COLO668 (cell line): ENCODE measurements around the gene E2F3.

Source experiments
- DNase-seq: peaks from one replicate; lab custom pipeline; 2025; ENCODE audit not compliant: unreplicated experiment; lab: John Stamatoyannopoulos, UW

Gene E2F3

DNA sequence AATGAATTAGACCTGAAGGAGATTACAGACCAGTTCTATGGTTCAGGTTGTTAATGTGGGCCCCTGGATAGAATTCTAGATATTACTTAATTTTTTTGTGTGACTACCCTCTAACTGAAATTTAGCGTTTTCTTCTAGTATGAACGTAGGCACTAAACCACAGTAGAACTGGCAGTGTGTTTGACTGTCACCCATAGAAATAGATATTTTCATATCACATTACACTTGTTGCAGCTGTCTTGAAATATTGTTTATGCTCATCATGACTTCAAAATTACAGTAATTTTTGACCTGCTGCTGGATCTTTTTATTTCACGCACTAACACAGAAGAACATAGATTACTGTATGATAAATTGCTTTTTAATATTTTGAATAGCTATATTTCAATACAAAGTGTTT lies 31.6 kb downstream of the E2F3 start:
- DNase-seq: no peak

DNA sequence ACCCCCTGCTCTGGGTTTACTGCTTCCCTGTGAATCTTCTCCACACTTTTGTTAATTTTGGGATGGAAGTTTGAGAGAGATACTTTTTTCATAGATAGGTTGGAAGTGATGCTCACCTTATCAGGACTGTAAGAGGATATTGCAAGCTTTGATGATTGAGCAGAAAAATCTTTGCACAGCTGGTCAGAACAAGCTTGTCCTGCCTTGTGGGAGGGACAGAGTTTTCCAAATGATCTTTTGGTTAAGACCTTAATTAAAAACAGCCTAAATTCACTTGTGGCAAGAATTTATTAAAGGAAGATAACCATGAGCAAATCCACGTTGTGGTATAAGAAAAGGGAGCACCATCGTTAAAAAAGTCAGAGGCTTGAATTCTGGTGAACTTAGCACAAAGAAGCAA lies 32.2 kb downstream of the E2F3 start:
- no peak for DNase-seq

DNA sequence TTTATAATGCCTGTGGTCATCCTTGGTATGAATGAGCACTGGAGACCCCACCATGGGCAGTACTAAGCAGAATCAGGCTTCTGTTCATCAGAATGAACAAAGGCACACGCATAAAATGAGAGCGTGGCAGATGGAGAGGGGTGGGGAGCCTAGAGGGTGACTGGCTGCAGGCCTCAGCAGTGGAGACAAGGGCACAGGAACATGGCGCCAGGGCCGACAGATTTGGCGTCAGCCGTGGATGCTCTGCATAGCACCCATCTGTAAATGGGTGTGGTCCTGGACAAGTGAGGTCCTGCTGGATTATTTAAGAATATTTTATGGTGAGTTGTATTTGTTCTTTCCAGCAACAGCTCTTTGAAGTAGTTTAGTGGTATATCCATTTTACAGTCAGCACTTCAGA lies 33.1 kb downstream of the E2F3 start:
- DNase-seq: no peak

DNA sequence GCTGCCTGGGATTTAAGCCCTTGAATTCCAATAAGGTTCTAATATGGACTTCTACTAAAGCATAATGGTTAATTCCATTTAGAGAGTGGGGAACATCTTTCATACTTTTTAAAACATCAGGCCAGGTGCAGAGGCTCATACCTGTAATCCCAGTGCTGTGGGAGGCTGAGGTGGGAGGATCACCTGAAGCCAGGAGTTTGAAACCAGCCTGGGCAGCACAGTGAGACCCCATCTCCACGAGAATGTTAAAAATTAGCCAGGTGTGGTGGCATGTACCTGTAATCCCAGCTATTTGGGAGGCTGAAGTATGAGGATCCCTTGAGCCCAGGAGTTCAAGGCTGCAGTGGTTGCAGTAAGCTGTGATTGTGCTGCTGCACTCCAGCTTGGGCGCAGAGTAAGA lies 35.0 kb downstream of the E2F3 start:
- no peak for DNase-seq

DNA sequence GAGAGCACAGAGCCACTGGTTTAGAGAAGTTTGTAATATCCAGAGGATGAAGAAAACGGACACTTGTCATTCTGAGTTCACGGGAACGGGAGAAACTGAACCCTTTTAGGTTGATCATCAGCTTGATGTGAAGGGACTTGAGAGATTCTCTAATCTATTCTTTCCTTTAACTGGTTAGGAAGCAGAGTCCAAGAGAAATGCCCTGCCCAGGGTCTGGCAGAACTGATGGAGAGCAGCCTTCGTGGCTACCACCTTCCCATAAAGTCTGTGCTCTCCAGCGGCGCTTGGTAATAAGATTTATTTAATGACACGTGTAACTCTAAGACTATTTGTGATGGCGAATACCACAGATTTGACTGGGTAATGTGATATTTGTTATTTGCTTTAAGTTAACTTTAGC lies 36.0 kb downstream of the E2F3 start:
- no peak for DNase-seq

DNA sequence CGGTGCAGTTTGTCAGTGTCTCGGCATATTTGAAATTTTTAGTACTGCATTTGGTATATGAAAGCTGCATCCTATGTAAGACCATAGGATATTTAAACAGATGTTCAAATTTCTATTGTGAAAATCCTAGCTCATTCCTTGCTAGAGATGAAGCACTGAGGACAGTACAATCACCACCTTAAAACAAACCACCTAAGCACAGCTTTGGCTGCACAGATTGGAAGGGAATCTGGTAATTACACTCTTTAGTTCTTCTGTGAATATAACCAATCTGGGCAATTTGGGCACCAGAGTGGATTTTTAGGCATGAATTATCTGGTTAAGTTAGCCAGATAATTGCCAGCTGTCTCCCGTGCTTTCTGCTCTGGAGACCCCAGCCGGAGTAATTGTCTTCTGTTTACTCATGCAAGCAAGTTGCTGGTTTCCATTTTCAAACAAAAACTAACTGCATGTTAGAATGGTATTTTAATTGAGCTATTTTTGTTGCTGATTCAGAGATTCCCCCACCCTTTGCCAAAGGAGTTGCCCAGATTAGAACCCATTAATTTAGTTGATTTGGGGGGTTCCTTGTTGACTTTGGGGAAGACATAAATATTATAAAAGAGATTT lies 36.9 kb downstream of the E2F3 start:
- DNase-seq: no peak

DNA sequence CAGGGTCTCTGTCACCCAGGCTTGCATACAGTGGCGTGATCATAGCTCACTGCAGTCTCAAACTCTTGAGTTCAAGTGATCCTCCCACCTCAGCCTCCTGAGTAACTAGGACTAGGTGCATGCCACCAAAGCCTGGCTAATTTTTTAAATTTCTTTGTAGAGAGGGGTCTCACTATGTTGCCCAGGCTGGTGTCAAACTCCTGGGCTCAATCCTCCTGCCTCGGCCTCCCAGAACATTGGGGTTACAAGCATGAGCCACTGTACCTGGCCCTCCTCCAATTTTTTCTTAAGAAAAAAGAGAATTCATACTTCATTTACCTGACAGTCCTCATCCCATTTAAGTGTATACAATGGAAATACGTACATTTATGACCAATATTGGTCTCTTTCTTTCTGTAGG lies 37.9 kb downstream of the E2F3 start:
- DNase-seq: no peak

DNA sequence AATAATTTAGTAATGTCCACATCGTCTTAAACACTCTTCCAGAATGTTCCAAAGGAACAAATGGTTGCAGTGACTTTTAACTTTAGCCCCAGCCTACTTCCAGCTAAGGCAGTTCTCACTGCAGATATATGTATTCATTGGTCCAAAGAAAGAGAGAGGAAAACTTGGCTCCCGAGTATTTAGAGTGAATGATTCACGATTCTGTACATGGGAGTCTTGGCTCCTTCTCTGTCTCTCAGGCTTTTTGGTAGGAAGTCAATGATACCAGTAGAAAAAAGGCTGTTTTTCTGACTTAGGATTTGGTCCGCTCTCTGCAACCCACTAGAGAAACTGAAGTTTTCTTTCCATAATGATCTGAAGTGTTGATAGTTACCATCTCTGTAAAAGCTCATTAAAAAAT lies 38.6 kb downstream of the E2F3 start:
- DNase-seq: no peak

DNA sequence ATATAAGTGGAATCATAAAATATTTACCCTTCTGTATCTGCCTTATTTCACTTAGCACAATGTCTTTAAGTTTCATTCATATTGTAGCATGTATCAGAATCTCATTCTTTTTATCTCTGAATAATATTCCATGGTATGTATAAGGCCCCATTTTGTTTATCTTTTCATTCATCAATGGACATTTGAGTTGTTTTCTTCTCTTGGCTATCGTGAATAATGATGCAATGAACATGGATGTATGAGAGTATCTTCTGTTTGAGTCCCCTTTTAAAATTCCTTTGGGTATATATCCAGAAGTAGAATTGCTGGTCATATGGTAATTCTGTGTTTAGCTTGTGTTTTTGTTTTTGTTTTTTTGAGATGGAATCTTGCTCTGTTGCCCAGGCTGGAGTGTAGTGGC lies 39.6 kb downstream of the E2F3 start:
- no peak for DNase-seq

DNA sequence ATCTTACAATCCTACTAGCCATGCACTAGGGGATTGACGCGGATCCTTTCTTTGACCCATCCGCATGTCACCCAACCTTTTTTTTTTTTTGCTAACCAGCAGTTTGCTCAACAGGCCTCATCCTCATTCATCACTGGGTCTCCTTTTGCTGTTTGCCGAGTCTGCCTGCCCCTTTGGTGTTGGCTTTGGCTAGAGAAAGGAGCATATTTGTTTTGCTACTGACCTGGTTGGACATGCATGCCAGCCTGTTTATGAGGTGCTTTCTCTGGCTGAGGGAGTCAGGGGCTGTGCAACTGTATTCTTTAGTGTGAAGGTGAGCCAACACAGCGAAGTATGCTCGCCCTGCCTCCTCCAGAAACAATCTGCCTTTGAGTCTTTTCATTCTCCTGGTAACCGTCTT lies 40.2 kb downstream of the E2F3 start:
- DNase-seq: no peak

DNA sequence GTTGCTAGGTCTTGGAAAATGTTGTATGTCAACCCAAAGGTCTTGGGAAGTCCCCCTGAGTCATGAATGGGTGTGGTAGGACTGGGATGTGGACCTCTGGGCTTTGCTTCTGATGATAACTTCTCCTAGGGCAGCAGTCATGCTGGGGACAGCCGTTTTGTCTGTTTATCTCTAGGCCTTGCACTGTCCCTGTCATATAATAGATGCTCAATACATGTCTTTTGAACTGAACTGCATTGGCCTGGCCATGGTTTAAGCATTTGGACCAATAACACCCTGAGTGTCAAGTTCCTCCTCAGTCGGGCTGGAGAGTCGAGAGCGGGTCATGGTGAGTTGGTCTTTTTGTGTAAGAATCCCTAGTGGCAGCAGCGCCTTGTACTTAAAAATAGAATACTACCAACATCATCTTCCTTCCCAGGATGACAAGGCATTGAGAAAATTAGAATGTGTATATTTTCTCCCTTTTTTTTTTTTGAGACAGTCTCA lies 43.1 kb downstream of the E2F3 start:
- no peak for DNase-seq

DNA sequence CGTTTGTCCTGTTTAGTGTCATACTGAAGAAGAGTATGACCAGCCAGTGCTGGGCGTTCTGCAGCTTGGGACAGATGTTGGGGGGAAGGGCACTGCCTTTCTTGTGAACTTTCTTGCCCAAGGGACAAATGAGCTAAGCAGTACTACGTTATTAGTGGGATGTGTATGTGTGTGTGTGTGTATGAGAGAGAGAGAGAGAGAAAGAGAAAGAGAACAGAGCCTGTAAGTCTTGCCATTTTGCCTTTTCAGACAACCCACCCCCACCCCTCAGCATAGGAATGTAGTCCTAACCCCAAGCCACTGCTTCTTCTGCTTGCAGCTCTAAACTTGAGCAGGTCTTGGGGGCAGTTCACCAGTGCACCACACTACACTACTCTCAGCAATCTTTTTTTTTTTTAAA lies 45.5 kb downstream of the E2F3 start:
- DNase-seq: no peak

DNA sequence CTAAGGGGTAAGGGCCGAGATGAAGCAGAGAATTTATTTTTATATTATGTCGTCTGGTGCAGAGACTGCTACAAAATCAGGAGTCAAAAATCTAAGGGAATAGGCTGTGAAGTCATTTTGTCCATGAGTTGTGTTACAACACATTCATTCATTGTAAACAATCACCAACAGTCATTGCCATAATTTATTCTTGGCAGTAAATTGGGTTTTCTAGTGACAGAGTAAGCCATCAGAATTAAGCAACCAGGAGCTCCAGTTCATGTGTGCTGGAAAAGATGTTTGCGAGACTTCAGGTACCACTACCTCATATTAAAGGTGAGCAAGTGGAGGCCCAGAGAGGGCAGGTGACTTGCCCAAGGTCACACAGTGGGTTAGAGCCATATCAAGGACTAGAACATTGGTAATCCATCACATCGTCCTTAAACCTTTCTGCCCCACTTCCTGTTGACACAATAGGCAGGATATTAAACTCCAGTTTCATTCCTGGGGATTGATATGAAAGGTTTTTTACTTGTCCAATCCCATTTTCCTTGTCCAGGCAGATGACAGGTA lies 46.0 kb downstream of the E2F3 start:
- DNase-seq: no peak

DNA sequence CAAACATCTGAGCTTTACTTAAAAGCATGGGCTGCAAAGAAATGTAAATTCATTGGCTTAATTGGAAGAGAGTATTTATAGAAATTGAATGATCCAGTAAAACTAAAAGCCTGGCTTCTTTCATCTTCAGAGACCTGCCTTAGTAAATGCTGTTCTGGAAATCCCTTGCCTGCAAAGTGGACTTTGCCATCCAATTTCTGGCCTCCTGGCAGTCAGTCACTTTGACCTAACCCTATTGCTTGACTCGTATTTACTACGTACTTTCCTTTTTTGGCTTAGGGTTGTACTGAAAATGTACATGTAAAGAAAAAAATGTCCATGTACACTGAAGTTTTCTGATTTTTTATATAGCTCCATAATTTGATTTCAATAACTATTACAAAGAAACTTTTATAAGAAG lies 47.1 kb downstream of the E2F3 start:
- no peak for DNase-seq

DNA sequence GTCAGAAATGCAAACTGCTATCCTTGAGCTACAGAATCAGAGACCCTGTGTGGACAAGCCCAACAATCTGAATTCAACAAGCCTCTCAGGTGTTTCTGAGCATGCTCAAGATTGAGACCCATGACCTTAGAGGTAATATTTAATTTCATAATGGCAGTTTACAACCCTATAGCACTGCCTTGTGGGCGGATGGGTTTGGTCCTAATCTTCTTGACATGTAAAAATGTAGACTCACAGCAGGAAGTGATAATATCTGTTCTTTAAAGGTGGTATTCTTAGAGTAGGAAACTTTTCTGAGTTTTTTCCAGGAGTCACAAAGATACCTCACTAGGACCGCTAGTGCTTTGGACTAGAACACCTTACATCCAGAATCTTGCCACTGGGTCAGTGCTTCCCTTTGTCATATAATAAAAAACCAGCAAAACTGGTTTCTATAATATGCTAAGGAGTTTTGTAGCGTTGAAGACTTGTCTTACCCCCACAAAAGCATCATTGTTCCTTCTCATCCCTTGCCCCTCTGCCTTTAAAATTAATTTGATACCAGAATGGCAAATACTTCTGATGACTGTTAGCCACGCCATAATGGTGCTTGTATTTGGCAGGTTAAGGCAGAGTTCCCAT lies 52.6 kb downstream of the E2F3 start:
- DNase-seq: no peak

DNA sequence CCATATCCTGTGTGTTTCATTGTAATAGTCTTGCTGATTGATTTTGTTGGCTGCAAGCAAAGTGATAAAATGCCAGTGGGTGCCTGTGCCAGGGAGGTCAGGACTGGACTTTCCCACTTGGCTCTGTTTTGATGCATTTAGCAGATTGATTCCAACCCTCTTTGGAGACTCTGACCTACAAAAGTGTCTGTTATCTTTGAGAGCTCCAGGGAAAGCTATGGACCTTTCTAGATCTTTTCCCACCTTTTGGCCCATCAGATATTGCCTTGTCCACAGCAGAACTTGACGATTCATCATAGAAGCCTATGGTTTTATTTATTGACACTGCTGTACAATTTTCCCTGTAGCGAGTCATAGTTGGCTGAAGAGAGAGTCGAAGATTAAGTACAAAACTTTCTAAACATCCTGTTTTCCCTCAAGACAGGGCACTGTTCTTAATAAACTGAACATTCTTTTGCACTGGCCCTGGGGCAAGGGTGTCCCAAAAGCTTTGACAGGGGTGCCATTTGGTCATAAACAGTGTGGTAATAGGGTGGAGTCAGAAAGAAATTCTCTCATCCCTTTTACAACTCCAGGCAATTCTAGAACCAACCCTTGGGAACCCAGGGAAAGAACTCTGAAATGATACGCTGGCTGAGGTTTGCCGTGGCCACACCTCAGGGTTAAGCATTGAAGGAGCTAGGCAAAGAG lies 53.7 kb downstream of the E2F3 start:
- no peak for DNase-seq

DNA sequence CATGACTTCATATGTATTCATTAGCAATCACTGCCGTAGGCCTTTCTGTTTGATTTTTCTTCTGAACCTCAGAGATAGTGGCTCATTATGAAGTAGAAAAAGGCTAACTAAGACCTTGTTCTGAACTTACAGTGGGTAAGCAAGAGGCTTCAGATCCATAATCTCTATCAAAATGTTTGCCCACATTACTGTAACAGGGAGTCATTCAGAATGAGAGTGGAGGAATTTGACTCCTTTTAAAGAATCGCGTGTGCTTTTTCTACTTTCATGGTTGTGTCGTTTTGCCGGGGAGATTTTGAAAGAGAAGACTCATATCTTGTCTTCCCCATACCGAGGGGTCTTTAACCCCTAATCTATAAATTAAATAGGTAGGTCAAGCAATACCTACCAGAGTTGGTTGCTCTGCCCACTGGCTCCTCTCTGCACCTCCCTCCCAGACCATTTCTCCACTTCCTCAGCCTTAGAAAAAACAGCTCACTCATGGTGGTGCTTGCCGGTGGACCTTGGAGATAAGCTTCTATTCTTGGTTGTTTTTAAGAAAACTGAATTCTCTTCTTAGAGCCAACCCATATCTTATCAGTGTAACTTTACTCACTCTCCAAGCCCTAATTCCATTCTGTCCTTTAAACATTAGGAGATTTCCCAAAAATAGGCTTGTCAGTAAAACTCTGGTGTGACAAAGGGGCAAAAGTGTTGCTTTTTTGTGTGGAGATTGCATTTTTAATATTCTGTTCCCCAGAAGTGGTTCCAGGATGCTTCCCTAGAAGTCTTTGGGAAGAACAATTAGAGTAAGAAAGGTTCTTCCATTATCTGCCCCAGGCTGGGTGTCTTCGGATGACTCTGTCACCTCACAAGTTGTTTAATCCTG lies 56.6 kb downstream of the E2F3 start:
- DNase-seq: no peak

DNA sequence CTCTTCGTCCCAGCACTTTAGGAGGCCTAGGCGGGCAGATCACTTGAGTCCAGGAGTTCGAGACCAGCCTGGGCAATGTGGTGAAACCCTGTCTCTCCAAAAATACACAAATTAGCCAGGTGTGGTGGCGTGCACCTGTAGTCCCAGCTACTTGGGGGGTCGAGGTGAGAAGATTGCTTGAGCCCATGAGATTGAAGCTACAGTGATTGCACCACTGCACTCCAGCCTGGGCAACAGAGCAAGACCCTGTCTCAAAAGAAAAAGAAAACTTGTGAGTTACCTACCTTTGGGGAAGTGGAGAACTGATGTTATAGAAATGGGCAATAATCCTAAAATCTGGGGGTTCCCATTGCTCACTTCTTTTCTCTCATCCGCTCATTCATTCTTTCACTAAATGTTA lies 58.0 kb downstream of the E2F3 start:
- DNase-seq: no peak

DNA sequence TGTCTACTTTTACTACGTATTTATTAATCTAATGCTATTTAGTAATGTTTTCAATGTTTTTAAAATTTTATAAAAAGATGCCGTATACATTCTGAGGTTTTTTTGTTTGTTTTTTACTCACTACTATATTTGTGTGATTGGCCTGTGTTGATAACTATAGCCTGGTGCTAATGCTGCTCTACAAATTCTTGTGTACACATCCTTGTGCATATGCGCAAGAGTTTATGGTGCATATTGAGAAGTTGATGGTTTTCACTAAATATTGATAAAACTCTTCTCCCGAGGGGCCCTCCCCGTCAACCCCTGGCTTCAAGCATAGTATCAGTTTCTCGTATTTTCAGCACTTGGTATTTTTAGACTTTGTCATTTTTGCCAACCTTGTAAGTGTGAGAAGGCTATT lies 59.9 kb downstream of the E2F3 start:
- DNase-seq: no peak

DNA sequence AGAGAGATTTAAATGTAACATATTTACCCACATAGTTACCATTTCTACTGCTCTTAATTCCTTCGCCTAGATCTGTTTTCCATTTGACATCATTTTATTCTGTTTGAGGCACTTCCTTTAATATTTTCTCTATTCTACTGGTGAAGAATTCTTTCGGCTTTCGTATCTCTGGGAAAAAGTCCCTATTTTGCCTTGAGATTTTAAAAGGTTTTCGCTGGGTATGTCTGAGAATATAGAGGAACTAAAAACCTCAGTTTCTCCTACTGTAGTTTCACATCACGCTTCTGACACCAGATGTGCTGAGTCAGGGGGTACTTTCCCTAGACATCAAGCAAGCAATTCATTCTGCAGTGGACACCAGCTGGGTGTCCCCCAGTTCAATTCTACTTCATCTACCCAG lies 61.7 kb downstream of the E2F3 start:
- DNase-seq: no peak

DNA sequence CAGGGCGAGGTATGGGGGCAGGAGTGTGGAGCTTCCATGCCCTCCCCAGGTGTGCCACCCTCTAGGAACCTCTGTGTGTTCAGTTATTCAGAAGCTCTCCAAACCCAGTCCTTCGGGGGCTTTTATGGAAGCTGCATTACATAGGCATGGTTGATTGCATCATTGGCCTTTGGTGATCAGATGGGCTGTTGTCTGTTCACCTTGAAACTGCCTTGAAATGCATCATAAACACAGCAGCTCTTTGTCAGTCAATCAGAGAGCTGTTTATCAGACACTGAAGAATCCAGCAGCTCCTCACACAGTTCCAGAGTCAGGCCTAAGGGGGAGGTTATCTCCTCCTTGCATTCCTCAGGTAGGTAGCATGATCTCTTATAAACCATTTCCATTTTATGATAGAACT lies 62.4 kb downstream of the E2F3 start:
- DNase-seq: no peak
